CD4-positive, alpha-beta T cell treated with Interleukin-15 for 1 hour (primary cell): Measurements from ENCODE around the gene NEIL3.

Experiments used
- DNase-seq: peaks from one replicate; pipeline ENCODE4 v3.0.0-alpha.2; 2020

NEIL3 gene

DNA sequence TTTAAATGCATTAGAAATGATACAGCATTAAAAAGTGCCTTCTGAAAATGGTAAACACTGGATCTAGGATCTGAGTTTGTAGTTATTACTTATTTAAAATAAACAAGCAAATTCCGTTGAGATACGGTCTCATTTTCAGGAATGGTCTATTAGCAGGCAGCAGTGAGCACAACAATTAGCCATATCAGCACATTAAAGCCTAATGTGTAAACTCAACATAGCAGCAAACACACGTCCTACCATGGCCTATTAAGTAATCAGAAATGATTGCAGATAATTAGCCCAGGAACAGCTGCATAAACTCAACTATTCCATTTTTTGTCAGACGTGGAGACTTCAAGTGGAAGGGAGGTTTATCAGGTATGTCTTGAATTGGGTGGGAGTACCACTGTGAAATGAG lies 61.8 kb downstream of the NEIL3 start:
- DNase-seq = no peak

DNA sequence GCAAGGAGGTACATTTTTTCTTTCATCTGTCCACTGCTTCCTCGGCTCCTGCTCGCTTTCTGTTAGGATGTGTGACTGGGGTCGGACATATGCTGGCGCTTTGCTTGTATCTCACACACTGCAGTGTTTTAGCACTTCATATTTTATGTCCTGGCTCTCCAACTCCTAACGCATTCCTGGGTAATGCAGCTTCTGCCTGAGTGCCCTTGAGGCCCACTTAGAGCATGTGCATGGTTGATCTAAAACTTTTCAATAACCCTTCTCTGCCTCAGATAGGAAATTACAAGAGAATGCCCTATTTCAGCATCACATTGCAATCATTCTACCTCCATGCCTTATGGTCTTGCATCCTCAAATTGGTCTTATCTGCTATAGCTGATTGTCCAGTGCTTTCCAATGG lies 65.3 kb downstream of the NEIL3 start:
- no peak for DNase-seq

DNA sequence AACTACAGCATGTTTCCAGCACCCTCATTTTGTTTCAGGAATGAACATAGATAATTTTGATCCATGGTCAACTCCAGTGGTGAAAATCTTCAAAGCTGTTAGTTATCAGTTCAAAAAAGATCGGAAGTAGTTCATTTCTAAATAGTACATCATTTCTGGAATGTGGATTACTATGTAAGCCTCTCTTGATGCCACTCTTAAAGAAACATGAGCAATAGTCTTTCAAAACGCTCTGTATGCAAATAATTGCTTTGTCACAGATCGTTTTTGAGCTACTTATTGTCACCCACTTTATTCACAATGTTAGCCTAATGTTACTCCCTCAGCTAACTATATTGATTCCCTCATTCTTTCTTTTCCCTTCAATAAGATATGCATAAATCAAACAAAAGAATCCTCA lies 65.7 kb downstream of the NEIL3 start:
- no peak for DNase-seq

DNA sequence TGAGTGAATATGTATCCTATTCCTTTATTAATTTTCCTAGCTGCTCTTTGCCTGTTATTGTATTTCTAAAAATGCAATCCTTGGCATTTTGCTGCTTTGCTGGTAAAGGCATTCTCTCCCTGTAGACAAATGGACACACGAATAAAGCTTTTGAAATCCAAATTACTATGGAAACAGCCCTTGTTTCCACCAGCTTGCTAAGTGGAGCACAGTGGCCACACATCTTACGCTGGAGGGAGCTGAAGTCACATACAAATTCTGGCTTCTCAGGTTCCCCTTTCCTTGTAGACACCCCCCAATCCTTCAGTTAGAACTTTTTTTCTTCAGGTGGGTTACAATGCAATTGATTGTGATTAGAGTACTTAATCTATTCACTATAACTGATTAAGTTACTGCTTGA lies 66.3 kb downstream of the NEIL3 start:
- no peak for DNase-seq

DNA sequence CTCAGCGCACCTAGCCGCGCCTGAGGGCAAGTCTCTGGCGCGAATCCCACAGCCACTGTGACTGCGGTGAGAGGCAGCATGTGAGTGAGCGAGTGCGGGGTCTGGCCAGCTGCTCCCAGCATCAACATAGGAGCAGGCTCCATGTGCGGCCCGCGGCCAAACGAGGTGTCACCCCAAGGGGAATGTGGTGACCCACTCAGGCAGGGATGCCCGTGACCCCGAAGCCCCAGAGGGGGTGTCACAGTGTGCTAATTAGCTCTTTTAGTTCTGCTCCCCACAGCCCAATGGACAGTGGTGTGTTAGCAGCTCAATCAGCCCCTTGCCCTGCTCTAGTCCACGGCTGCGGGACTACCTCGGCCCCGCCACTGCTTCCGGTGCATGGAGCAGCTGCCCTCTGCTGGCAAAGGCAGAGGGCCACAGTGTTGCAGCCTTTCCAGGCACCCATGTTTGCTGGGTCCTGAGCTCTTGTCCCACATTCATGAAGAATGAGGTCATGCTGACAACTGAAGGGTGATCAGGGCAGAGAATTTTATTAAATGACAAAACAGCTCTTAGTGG lies 71.1 kb downstream of the NEIL3 start:
- no peak for DNase-seq

DNA sequence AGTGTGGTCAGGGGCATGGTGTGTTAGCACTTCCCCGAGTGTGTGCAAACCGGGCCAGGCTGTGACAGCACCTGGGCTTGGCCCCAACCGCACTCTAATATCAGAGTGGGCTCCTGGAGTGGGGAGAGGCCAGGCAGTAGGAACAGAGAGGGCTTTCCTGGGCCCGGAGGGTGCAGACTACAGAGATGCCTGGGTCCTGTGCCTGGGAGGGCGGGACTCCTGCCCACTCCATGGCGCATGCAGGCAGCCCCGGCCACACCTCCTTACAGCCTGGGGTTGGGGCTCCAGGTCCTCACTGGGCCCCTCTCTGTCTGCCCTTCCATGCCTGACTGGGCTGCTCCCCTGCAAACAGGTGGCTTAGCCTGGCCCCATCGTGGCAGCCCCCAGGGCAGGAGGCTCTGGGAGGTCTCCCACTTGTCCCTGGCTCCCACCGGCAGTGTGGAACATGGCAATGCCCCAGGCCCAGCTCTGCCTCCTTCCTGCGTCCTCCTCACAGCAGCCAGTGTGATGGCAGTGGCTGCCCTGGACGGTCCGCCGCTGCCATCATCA lies 72.2 kb downstream of the NEIL3 start:
- DNase-seq = no peak

DNA sequence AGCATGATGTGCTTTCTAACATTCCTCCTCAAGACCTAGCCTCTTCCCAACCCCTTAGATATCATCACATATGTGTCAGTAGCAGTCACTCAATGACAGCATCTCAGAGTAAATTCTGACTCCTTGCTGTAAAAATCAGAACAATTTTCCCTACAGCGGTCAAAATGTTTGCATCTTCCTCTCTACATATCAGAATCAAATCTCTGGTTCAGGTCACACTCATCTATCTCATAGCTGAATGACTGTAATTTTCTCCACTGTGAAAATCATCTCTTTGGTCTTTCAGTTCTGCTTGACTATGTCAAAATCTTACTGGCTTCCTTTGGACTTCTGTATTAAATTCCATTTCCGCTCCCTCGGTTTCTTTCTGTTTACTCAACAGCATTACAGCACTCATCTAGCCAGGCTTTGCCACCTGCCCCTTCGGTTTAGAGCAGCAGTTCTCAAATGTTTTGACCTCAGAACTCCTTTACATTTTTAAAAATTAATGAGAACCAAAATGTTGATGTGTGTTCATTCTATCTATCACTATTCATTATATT lies 75.3 kb downstream of the NEIL3 start:
- no peak for DNase-seq

DNA sequence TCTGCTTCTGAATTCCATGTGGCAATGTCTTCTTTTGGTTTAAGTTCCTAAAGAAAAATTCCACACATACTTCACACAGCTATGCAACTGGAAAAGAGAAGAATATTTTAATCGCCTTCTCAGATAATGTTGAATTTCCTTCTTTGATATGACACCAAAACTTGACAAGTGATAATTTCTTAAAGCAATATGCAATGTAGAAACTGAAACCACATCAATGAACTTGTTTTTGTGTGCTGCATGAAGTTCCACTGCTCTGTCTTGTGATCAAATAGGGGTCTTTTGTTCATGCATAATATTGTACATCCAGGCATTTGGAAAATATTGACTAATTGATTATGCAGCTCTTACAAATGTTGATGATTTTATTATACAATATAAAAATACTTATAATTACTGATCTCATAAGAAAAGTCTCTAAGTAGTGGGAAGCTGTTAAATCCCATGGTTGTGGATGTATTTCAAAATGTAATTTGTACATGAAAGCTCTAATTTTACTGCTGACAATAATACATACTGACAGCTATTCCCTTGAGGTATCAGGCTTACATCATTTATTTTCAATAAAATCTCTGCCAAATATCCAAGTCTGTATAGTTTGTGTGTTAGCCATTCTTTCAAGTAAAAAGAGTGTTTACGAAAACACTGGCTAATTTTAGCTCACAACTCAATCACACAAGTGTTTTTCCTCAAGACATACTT lies 76.1 kb downstream of the NEIL3 start:
- DNase-seq = no peak

DNA sequence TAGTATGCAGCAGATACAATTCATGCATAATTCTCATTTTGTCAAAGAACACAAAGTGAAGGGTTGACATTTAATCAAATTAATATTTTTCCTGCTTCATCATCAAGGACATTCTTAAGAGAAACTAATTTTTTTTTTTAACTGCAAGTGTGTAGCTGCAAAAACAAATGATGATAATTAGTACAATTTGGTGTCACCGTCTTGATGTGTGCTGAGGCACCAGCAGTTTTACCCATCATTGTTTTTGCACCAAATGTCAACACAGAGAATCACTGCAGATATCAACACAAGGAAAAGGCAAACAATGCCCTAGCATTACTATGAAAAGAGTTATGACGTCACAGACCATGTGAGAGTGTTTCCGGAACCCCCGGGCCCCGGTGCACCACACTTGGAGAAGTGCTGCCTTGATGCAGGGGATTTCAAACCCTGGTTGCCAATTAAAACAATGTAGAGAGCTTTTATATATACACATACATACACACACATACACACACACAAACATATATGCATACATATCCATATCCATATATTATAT lies 76.7 kb downstream of the NEIL3 start:
- no peak for DNase-seq

DNA sequence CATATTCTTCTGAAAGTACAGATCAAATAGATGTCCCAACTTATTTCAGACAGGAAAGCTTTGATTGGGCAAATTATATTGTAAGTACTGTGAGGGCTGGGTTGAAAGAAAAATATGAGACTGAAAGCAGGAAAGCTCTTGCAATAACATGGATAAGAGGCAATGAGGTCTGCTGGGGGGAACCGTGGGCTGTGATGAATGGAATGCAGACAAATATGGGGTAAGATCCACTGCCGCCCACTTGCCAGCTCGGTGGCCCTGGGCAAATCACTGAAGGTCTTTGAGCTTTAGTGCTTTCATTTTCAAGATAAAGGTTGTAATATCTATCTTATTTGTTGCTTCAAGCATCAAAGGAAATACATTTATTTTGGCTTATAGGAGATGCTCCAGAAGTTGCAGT lies 81.6 kb downstream of the NEIL3 start:
- DNase-seq = no peak

DNA sequence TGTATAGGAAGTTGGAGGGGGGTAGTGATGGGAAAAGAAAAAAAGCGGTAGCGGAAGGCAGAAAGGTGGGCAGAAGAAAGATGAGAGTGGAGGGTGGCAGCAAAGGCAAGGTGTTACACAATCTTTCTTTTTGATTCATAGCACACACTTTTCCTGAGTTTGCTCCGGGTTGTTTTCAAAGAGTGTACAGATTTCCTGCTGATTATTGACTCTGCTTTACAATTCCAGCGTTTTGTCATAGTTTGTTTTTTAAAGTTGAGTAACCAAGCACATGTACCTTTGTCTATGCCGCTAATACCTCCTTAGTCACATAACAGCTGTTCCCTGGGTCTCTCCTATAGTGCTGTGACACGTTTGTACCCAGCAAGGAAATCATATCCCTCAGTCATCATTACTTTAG lies 82.3 kb downstream of the NEIL3 start:
- DNase-seq = no peak

DNA sequence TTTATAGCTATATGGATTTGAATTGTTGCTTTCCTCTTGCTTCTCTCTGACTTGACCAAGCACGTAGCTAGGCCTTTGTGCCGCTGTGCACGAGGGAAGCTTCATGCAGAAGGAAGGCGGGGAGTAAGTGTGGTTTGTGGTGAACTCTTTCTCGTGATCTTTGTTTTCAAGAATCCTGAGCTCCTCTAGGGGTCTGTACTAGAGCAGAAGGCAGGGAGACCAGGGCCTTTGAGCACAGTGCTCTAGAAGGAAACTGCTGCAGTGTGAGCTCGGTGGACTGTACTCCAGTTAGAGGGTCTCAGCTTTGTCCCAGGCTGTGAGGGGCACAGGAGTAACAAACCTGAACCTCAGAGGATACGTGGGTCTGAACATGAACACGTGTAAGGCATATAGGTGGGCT lies 83.6 kb downstream of the NEIL3 start:
- no peak for DNase-seq

DNA sequence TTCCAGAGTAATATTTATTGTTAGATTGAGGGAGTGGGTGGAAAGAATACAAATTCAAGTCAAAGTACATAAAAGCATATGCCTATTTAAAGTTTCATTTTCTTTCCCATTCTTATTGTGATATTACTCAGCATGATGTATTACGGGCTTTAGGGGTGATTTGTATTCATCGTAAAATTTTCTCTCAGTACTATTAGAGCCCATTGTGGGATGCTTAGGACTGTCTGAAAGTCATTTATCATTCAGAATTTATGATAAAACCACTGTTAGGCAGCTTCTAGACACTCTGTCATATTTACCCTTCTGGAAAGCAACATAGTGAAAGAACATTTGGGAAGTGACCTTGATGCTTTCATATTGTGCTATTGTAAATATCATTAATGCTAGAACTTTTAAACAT lies 86.7 kb downstream of the NEIL3 start:
- no peak for DNase-seq

DNA sequence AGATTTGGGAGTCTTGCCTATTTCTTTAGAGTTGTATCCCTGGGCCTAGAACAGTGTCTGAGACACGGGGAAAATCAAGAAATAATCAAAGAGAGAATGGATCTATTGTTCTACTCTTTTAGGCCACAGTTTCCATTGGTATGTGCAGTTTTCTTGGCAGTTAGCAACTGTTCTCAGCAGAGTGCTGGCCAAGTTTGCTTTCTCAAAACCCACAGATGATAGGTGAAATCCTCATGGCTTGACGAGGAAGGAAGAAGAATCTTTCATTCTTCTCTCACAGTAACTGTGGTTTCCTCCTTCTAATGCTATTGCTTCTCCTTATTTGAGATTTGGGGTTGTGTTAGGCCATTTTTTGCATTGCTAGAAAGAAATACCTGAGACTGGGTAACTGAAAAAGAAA lies 90.4 kb downstream of the NEIL3 start:
- no peak for DNase-seq

DNA sequence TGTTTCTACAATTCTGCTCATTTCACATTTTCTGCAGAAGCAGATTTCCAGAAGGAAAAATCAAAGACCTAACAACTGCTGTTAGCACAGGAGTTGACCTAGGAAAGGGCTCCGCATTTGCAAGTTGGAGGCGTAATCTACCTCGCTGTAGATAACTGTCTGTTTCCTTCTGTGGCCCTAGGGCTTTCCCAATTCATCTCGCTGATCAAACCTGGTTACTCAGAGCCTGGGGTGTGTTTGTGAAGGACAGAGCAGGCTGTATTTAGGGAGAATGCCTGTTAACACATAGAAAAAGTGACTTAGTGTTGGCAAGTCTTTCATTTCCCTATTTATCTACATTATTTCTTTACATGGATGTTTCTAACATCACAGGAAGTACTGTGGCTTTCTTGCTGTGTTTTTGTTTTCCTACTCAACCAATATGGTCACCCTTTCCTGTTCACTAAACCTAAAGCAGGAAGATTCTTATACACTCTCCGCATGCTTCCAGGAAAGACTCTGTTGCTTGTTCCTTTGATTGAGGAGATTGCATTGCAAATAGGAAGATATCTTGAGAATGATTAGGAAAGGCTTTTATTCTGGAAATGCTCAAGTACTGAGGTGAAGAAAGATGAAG lies 92.1 kb downstream of the NEIL3 start:
- DNase-seq = no peak

DNA sequence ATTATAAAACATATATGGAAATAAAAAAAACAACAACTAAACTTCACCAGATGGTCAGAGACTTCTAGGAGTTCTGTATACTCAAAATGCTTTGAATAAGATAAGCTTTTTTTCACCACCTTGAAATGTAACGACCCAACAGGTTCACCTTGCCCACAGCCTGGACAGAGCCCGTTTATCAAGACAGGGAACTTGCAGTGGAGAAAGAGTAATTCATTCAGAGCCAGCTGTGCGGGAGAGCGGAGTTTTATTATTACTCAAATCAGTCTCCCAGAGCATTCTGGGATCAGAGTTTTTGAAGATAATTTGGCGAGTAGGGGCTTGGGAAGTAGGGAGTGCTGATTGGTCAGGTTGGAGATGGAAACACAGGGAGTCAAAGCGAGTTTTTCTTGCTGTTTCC lies 94.1 kb downstream of the NEIL3 start:
- no peak for DNase-seq

DNA sequence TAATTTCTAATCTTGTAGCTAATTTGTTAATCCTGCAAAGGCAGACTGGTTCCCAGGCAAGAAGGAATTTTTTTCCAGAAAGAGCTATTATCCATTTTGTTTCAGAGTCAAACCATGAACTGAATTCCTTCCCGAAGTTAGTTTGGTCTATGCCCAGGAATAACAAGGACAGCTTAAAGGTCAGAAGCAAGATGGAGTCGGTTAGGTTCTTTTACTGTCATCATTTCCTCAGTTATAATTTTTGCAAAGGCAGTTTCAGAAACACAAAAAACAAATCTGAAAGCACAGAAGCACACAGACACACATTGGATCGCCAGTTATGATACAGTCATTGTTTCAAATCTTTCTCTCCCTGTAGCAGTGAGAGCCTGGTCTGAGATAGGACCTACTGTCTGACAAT lies 94.7 kb downstream of the NEIL3 start:
- DNase-seq = no peak

DNA sequence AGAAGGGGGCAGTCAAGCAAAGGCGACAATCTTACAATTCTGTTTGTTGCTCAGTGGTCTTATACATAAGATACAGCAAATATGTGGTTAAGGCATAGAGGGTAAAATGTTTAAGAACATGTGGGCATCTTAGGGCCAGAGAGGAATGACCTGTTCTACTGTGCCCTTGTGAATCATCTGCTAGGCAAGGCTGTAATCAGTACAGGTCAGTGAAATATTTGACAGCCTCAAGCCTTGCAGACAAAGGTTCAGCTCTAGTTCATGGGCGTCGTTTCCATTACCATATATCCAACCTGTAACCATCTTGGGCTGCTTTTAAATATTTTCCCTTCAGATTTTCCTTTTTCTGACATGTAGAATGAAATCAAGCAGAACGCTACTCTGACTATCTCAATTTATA lies 95.3 kb downstream of the NEIL3 start:
- no peak for DNase-seq

DNA sequence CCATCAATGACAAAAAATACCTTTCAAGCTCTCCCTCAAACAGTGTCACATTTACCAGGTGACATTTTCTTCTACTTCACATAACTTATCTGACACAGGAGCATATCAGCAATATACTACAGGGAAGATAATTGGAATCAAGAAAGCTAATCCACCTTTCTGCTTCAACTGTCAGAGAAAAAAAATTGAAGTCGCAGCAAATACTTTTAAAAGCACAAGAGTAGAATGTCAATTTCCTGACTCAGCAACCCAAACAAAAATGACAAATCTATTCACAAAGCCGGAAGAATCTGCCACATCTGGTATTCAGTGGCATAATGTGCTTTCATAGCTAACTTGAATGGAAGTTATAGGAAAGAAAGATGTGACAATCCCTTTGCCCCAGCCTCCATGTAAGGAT lies 95.8 kb downstream of the NEIL3 start:
- DNase-seq = no peak

DNA sequence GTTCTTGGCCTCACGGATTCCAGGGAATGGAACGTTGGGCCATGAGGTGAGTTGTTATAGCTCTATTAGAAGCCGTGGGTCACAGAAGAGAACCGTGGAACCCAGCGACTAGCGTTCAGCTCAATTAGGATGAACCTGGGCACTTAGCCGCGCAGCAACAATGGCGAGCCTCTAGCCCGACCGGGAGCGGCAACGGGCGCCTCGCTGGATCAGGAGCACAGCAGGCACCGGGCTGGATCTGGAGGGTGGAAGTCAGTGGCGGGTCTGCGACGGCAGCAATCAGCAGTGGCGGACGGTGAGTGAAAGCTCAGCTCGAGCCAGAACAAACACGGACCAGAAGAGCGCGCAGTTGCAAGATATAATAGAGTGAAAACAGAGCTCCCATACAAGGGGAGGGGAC lies 98.3 kb downstream of the NEIL3 start:
- DNase-seq = no peak

DNA sequence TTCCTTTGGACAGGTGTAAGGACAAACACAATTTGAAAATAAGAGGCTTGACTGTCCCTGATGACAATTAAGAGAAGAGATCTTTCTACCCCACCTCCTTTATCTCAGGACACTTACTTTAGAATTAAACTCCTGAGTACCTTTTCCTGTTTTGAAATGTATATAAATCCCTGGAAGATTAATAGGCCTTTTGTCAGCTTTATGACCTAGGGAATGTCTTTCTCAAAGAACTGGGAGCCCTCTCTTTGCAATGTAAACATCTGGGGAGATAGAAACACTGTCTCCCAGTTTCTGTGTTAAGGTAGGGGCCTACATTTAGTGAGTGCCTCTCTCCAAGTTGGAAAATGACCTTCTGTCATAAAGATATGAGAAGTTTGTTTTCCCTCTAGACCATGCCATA lies 100.9 kb downstream of the NEIL3 start:
- no peak for DNase-seq

DNA sequence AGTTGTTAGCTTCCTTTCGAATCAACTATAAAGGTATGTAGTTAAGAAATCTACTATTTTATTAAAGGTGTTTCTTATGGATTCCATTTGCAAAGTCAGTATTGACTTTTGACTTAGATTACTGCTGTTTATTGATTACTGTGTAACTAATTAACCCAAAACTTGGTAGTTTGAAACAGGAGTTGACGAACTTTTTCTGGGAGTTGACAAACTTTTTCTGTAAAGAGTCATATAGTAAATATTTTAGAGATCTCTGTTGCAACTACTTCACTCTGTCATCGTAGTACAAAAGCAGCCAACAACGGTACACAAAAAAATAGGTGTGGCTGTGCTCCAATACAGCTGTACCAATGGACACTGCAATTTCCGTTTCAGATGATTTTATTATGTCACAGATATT lies 102.3 kb downstream of the NEIL3 start:
- no peak for DNase-seq
